Caco-2 (cell line): Measurements from ENCODE around the gene RAB3C. TPM values are rescaled to one million over a fixed set of nuclear protein-coding genes. Genes with fewer than 3 reads are reported as not detected.

ENCODE experiments used
- BruUV-seq: library from RNA; stranded (reverse); fragments of 400-500 nt; replicated peaks from 2 replicates; lab custom pipeline; 2021; lab: Mats Ljungman, UMichigan
- CTCF ChIA-PET: fragments of 300-600 bp; sonication (Branson Sonifier 250); formaldehyde crosslinking; loops from one replicate; lab custom pipeline; 2022; ENCODE audit warnings: antibody characterized with exemption; lab: Charles Lee
- POLR2A ChIA-PET: fragments of 300-600 bp; sonication (Branson Sonifier 250); formaldehyde crosslinking; loops from one replicate; lab custom pipeline; 2022; ENCODE audit warnings: antibody characterized with exemption; lab: Charles Lee
- DNase-seq, 2 experiments: peaks; one replicate each; pipeline versions ENCODE4 v3.0.0 to v3.0.0-alpha.2; 2020 to 2022
- H3K27me3 ChIP-seq: replicated peaks from 2 replicates; pipeline ENCODE4 v1.6.0; 2011; ENCODE audit warnings: low read length; ENCODE audit not compliant: control insufficient read depth, insufficient read depth
- H3K36me3 ChIP-seq: 2 replicates; pipeline ENCODE4 v1.5.1; 2011; ENCODE audit warnings: low read length; ENCODE audit not compliant: control insufficient read depth, insufficient read depth
- H3K4me1 ChIP-seq: fragments of 250-450 bp; sonication (Bioruptor Pico); 2 replicates; pipeline ENCODE4 v1.5.1; 2020; ENCODE audit warnings: mild to moderate bottlenecking
- H3K4me3 ChIP-seq: 2 replicates; pipeline ENCODE4 v1.5.1; 2011; ENCODE audit warnings: low read depth, mild to moderate bottlenecking, control low read depth, low read length
- H3K9me3 ChIP-seq: fragments of 250-450 bp; sonication (Bioruptor Pico); 2 replicates; pipeline ENCODE4 v1.5.1; 2020; ENCODE audit warnings: mild to moderate bottlenecking, moderate library complexity
- H3K27ac Mint-ChIP-seq: one replicate; pipeline ENCODE4 v1.8.0; 2022; ENCODE audit warnings: mixed read lengths; ENCODE audit not compliant: unreplicated experiment
- H3K27me3 Mint-ChIP-seq: one replicate; pipeline ENCODE4 v1.8.0; 2022; ENCODE audit warnings: mixed read lengths; ENCODE audit not compliant: insufficient read depth, unreplicated experiment
- H3K36me3 Mint-ChIP-seq: one replicate; pipeline ENCODE4 v1.8.0; 2022; ENCODE audit warnings: mild to moderate bottlenecking, mixed read lengths; ENCODE audit not compliant: insufficient read depth, unreplicated experiment
- H3K4me1 Mint-ChIP-seq: one replicate; pipeline ENCODE4 v1.8.0; 2022; ENCODE audit warnings: low read depth, mixed read lengths; ENCODE audit not compliant: unreplicated experiment
- H3K4me3 Mint-ChIP-seq: one replicate; pipeline ENCODE4 v1.8.0; 2022; ENCODE audit warnings: mild to moderate bottlenecking, moderate library complexity, mixed read lengths; ENCODE audit not compliant: unreplicated experiment
- H3K9me3 Mint-ChIP-seq: one replicate; pipeline ENCODE4 v1.8.0; 2022; ENCODE audit warnings: mixed read lengths; ENCODE audit not compliant: unreplicated experiment
- CTCF ChIP-seq, 2 experiments: fragments of 200-600 bp in 1 of 2; IDR thresholded peaks; 1 replicate in 1 of 2; 2 replicates in 1 of 2; pipeline versions ENCODE4 v1.5.1 to v1.8.0; 2011 to 2022; ENCODE audit warnings: antibody characterized with exemption in 1 of 2, control low read depth in 1 of 2, inconsistent platforms in 1 of 2, low read depth in 1 of 2, low read length in 1 of 2, mild to moderate bottlenecking in 1 of 2, moderate library complexity in 1 of 2; ENCODE audit not compliant: insufficient read depth in 1 of 2, severe bottlenecking in 1 of 2, unreplicated experiment in 1 of 2
- intact Hi-C: fragments of 100-400 bp; cut with micrococcal nuclease; formaldehyde crosslinking; loops from one replicate; pipeline ENCODE4 v1.10.0; 2022; ENCODE audit not compliant: unreplicated experiment
- total RNA-seq: library from RNA; stranded (reverse); gene quantifications from 2 replicates; pipeline ENCODE4 v1.2.3, GENCODE V29; 2022

RAB3C gene
- total RNA-seq, 1 experiment from 2014 or later, result not detected

GRCh38 chr5:58740956-58741355, 158.1 kb downstream of the RAB3C start:
- no peak for TF ChIP-seq CTCF (IDR thresholded peaks at IDR 0.05; ENCODE audit: insufficient read depth in 1 of 2, low read depth in 1 of 2, low read length in 1 of 2, severe bottlenecking in 1 of 2, unreplicated experiment in 1 of 2)

GRCh38 chr5:58745350-58745749, 162.5 kb downstream of the RAB3C start:
- Mint-ChIP-seq H3K36me3 (no peaks in the 10 kb centered on the region), H3K27me3 (no peaks in the 10 kb centered on the region), H3K4me3 (no peak overlapping the region), H3K4me1 (no peaks in the 10 kb centered on the region), H3K27ac (no peak overlapping the region), H3K9me3 (no peaks in the 10 kb centered on the region)
- Histone ChIP-seq H3K36me3 (no peaks in the 10 kb centered on the region), H3K27me3 (no peaks in the 10 kb centered on the region), H3K4me3 (no peak overlapping the region), H3K9me3 (no peaks in the 10 kb centered on the region), H3K4me1 (no peaks in the 10 kb centered on the region)
- POLR2A ChIA-PET, result no interaction called here
- intact Hi-C loops, result no loop called here
- CTCF ChIA-PET, result no interaction called here
- TF ChIP-seq CTCF (IDR thresholded peaks at IDR 0.05; ENCODE audit: insufficient read depth in 1 of 2, low read depth in 1 of 2, low read length in 1 of 2, severe bottlenecking in 1 of 2, unreplicated experiment in 1 of 2), result no peak
- no peak for DNase-seq
- no TSS peak for BruUV-seq

More at GRCh38 chr5:58740956-58741355, 158.1 kb downstream of the RAB3C start:
- no peak overlapping the region for H3K27ac Mint-ChIP-seq
- no peaks in the 10 kb centered on the region for H3K9me3 Mint-ChIP-seq
- H3K4me3 ChIP-seq, result no peak overlapping the region
- no peak overlapping the region for H3K4me3 Mint-ChIP-seq
- H3K27me3 Mint-ChIP-seq, result no peaks in the 10 kb centered on the region
- BruUV-seq, result no TSS peak
- no peaks in the 10 kb centered on the region for H3K36me3 ChIP-seq
- no peaks in the 10 kb centered on the region for H3K9me3 ChIP-seq
- DNase-seq, result no peak
- H3K4me1 Mint-ChIP-seq, result no peaks in the 10 kb centered on the region
- ChIA-PET CTCF (interaction anchor here (0.6 kb wide), 1 partner anchor 109 kb away, joined by 3 read pairs; no protein-coding TSS in a partner anchor), POLR2A (no interaction called here)
- intact Hi-C loops, result no loop called here
- no peaks in the 10 kb centered on the region for H3K27me3 ChIP-seq
- peaks cover 3% of the 10 kb centered on the region; the same call in 1 of the 2 replicates for H3K4me1 ChIP-seq
- no peaks in the 10 kb centered on the region for H3K36me3 Mint-ChIP-seq

GRCh38 chr5:58746321-58746720, 163.4 kb downstream of the RAB3C start:
- POLR2A ChIA-PET, result no interaction called here
- BruUV-seq, result no TSS peak
- Histone ChIP-seq H3K27me3 (no peaks in the 10 kb centered on the region), H3K36me3 (no peaks in the 10 kb centered on the region), H3K9me3 (no peaks in the 10 kb centered on the region), H3K4me3 (no peak overlapping the region), H3K4me1 (no peaks in the 10 kb centered on the region)
- DNase-seq, result no peak
- Mint-ChIP-seq H3K4me1 (no peaks in the 10 kb centered on the region), H3K4me3 (no peak overlapping the region), H3K27ac (no peak overlapping the region), H3K36me3 (no peaks in the 10 kb centered on the region), H3K9me3 (no peaks in the 10 kb centered on the region), H3K27me3 (no peaks in the 10 kb centered on the region)
- CTCF ChIA-PET, result no interaction called here
- intact Hi-C loops, result no loop called here
- no peak for TF ChIP-seq CTCF (IDR thresholded peaks at IDR 0.05; ENCODE audit: insufficient read depth in 1 of 2, low read depth in 1 of 2, low read length in 1 of 2, severe bottlenecking in 1 of 2, unreplicated experiment in 1 of 2)
